A549 (cell line): Measurements from ENCODE around the gene LEF1.

Experiments
- CEBPB ChIP-seq, 2 experiments: fragments of >200 bp in 1 of 2; sonication (Bioruptor Twin) in 1 of 2; formaldehyde crosslinking in 1 of 2; IDR thresholded peaks; 2 replicates each; pipeline ENCODE4 v1.6.1; 2012 to 2016
- CHD2 ChIP-seq: fragments of 150-350 bp; IDR thresholded peaks from 2 replicates; pipeline ENCODE4 v1.6.1; 2014; ENCODE audit warnings: low read length; ENCODE audit not compliant: partially characterized antibody
- CTCF ChIP-seq: fragments of >200 bp; sonication (Bioruptor Twin); formaldehyde crosslinking; IDR thresholded peaks from 3 replicates; pipeline ENCODE4 v1.5.1; 2016
- EP300 ChIP-seq, 2 experiments: fragments of >200 bp; sonication (Bioruptor Twin); formaldehyde crosslinking; IDR thresholded peaks; 2 replicates in 1 of 2; 3 replicates in 1 of 2; pipeline ENCODE4 v1.6.1; 2016 to 2017
- ESRRA ChIP-seq: fragments of 150-350 bp; IDR thresholded peaks from 2 replicates; pipeline ENCODE4 v1.6.1; 2014; ENCODE audit warnings: mild to moderate bottlenecking, low read length, borderline replicate concordance
- JUN ChIP-seq, 2 experiments: fragments of >200 bp; sonication (Bioruptor Twin); formaldehyde crosslinking; IDR thresholded peaks; 2 replicates in 1 of 2; 3 replicates in 1 of 2; pipeline ENCODE4 v1.6.1; 2016 to 2017
- JUNB ChIP-seq: fragments of >200 bp; sonication (Bioruptor Twin); formaldehyde crosslinking; IDR thresholded peaks from 2 replicates; pipeline ENCODE4 v1.6.1; 2016
- POLR2A ChIP-seq: IDR thresholded peaks from 2 replicates; pipeline ENCODE4 v1.6.1; 2012; ENCODE audit warnings: mild to moderate bottlenecking, low read length
- RAD21 ChIP-seq, 2 experiments: fragments of >200 bp in 1 of 2; sonication (Bioruptor Twin) in 1 of 2; formaldehyde crosslinking in 1 of 2; IDR thresholded peaks in 1 of 2; conservative IDR thresholded peaks in 1 of 2; 2 replicates in 1 of 2; 3 replicates in 1 of 2; pipeline ENCODE4 v1.6.1; 2012 to 2018; ENCODE audit warnings: inconsistent platforms in 1 of 2
- USF2 ChIP-seq: fragments of 450-650 bp; IDR thresholded peaks from 2 replicates; pipeline ENCODE4 v1.6.1; 2014; ENCODE audit warnings: antibody characterized with exemption

GRCh38 chr4:108168160-108168670 is 517 bp downstream of the LEF1 start:
- no peak for TF ChIP-seq USF2
- TF ChIP-seq CEBPB (IDR thresholded peaks at IDR 0.05), result no peak
- no peak for TF ChIP-seq CTCF
- TF ChIP-seq EP300 (IDR thresholded peaks at IDR 0.05), result no peak
- no peak for TF ChIP-seq POLR2A
- TF ChIP-seq JUNB, result no peak
- no peak for TF ChIP-seq RAD21 (conservative IDR thresholded peaks at IDR 0.05 in 1 of 2, IDR thresholded peaks at IDR 0.05 in 1 of 2)
- TF ChIP-seq JUN (IDR thresholded peaks at IDR 0.05), result no peak
- no peak for TF ChIP-seq ESRRA
- no peak for TF ChIP-seq CHD2
